ENCODE results near the gene IQCM.
"Not testable (repeated sequence)": the region's sequence is repeated elsewhere in the genome, so short reads cannot be mapped to it uniquely, and the experiment has no call there.

Gene IQCM

GRCh38 chr4:149345424-149345823 lies 470.2 kb downstream of the IQCM start:
- Histone ChIP-seq H3K9me3 (no peaks in the 10 kb centered on the region), H3K36me3 (no peaks in the 10 kb centered on the region), H4K20me1 (no peaks in the 10 kb centered on the region), H3K4me3 (no peak overlapping the region), H3K27ac (no peak overlapping the region), H3K27me3 (no peaks in the 10 kb centered on the region), H3K4me1 (peaks cover 24% of the 10 kb centered on the region), H3K9ac (no peak overlapping the region), H3K4me2 (no peak overlapping the region)
- no peak for TF ChIP-seq Cebpa-rat (IDR thresholded peaks at IDR 0.05)

DNA sequence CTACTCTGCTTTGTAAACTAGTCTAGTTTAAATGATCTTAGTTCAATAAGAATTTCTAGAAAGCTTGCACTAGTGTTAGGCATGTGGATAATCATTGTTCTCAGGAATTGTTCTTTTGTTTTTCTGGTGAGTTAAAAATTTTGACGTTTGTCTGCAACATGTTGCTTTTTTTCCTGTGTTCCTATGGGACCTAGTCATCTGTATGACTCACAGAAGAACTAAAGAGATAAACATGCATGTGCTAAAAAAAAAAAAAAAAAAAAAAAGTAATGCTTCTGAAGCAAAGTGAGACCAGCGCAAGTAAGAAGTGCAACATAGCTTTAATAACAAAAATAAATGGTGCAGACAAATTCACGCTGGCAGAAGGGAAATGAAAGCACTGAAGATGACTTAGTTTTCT lies 471.2 kb downstream of the IQCM start:
- Histone ChIP-seq H3K36me3 (no peaks in the 10 kb centered on the region), H3K9me3 (no peaks in the 10 kb centered on the region), H3K4me2 (peak overlapping the region; percentile 39), H3K4me1 (peaks cover 19% of the 10 kb centered on the region), H3K27me3 (no peaks in the 10 kb centered on the region), H3K4me3 (no peak overlapping the region), H4K20me1 (no peaks in the 10 kb centered on the region), H3K9ac (no peak overlapping the region), H3K27ac (no peak overlapping the region)
- TF ChIP-seq Cebpa-rat (IDR thresholded peaks at IDR 0.05) = no peak

GRCh38 chr4:149343614-149344013 lies 472.0 kb downstream of the IQCM start:
- H3K27me3 ChIP-seq = no peaks in the 10 kb centered on the region
- H3K36me3 ChIP-seq = no peaks in the 10 kb centered on the region
- H3K4me1 ChIP-seq = peaks cover 11% of the 10 kb centered on the region
- H3K4me2 ChIP-seq = no peak overlapping the region
- no peak for TF ChIP-seq Cebpa-rat (IDR thresholded peaks at IDR 0.05)
- no peak overlapping the region for H3K27ac ChIP-seq
- no peak overlapping the region for H3K9ac ChIP-seq
- H4K20me1 ChIP-seq = no peaks in the 10 kb centered on the region
- no peak overlapping the region for H3K4me3 ChIP-seq
- H3K9me3 ChIP-seq = no peaks in the 10 kb centered on the region

DNA sequence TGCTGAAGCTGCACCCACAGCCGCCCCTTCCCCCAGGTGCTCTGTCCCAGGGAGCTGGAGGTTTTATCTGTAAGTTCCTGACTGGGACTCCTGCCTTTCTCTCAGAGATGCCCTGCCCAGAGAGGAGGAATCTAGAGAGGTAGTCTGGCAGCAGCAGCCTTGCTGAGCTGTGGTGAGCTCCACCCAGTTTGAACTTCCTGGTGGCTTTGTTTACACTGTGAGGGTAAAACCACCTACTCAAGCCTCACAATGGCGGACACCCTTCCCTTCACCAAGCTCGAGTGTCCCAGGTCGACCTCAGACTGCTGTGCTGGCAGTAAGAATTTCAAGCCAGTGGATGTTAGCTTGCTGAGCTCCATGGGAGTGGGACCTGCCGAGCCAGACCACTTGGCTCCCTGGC lies 474.5 kb downstream of the IQCM start:
- not testable (repeated sequence) for H3K27ac ChIP-seq, H3K4me3 ChIP-seq, H3K9me3 ChIP-seq, H3K4me2 ChIP-seq, H3K4me1 ChIP-seq, H3K27me3 ChIP-seq, H4K20me1 ChIP-seq, H3K36me3 ChIP-seq, H3K9ac ChIP-seq

GRCh38 chr4:149328161-149328560 lies 487.5 kb downstream of the IQCM start:
- Histone ChIP-seq H4K20me1 (no peaks in the 10 kb centered on the region), H3K4me1 (no peaks in the 10 kb centered on the region), H3K4me2 (no peak overlapping the region), H3K36me3 (no peaks in the 10 kb centered on the region), H3K9me3 (peaks cover 12% of the 10 kb centered on the region), H3K27ac (no peak overlapping the region), H3K27me3 (no peaks in the 10 kb centered on the region), H3K4me3 (no peak overlapping the region), H3K9ac (no peak overlapping the region)
- no peak for TF ChIP-seq Cebpa-rat (IDR thresholded peaks at IDR 0.05)

GRCh38 chr4:149322203-149322602 lies 493.4 kb downstream of the IQCM start:
- Histone ChIP-seq H3K4me3 (no peak overlapping the region), H3K27me3 (no peaks in the 10 kb centered on the region), H3K36me3 (no peaks in the 10 kb centered on the region), H3K4me2 (no peak overlapping the region), H3K9ac (no peak overlapping the region), H3K27ac (no peak overlapping the region), H3K9me3 (peaks cover 42% of the 10 kb centered on the region), H3K4me1 (no peaks in the 10 kb centered on the region), H4K20me1 (no peaks in the 10 kb centered on the region)
- no peak for TF ChIP-seq Cebpa-rat (IDR thresholded peaks at IDR 0.05)

DNA sequence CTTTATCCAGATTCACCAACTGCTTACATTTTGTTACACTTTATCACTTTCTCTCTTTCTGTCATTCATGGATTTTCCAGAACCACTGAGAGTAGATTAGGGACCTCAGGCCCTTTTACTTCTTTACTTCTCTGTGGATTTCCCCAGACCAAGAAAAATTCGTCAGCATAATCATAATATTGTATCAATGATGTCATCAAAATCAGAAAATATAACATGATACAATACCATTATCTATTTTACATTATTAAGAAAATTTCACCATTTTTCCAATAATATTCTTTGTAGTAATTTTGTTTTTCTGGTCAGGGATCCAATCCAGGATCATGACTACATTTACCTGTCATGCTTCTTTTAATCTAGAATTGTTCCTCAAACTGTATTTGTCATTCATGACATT lies 494.2 kb downstream of the IQCM start:
- no peak for TF ChIP-seq Cebpa-rat (IDR thresholded peaks at IDR 0.05)
- Histone ChIP-seq H3K4me1 (no peaks in the 10 kb centered on the region), H4K20me1 (no peaks in the 10 kb centered on the region), H3K9ac (no peak overlapping the region), H3K4me2 (no peak overlapping the region), H3K36me3 (no peaks in the 10 kb centered on the region), H3K27me3 (no peaks in the 10 kb centered on the region), H3K27ac (no peak overlapping the region), H3K4me3 (no peak overlapping the region), H3K9me3 (peaks cover 42% of the 10 kb centered on the region)

GRCh38 chr4:149311076-149311475 lies 504.6 kb downstream of the IQCM start:
- Histone ChIP-seq H3K9ac (no peak overlapping the region), H3K4me3 (no peak overlapping the region), H3K4me2 (no peak overlapping the region), H4K20me1 (no peaks in the 10 kb centered on the region), H3K9me3 (peaks cover 8% of the 10 kb centered on the region), H3K36me3 (no peaks in the 10 kb centered on the region), H3K4me1 (no peaks in the 10 kb centered on the region), H3K27ac (no peak overlapping the region), H3K27me3 (no peaks in the 10 kb centered on the region)
- no peak for TF ChIP-seq Cebpa-rat (IDR thresholded peaks at IDR 0.05)

DNA sequence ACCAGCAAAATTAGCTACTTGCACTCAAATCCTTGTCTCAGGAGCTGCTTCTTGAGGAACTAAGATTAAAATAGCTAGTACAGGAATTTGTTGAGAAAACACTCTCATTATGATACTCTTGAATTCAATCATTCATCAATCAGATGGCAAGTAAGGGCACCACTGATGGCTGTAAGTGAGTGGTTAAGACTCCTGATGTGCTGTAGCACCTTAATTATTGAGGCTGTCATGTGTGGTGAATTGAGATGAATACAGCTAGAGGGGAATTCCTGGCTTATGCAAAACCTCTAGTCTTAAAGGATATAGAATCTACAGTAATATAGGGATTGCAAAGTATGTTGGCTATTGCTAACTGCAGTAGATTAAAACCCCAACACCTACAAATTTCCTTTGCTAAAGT lies 509.1 kb downstream of the IQCM start:
- no peak overlapping the region for H3K4me2 ChIP-seq
- H4K20me1 ChIP-seq = no peaks in the 10 kb centered on the region
- TF ChIP-seq Cebpa-rat (IDR thresholded peaks at IDR 0.05) = no peak
- H3K9ac ChIP-seq = no peak overlapping the region
- no peaks in the 10 kb centered on the region for H3K9me3 ChIP-seq
- no peaks in the 10 kb centered on the region for H3K36me3 ChIP-seq
- no peak overlapping the region for H3K27ac ChIP-seq
- H3K4me1 ChIP-seq = no peaks in the 10 kb centered on the region
- H3K27me3 ChIP-seq = no peaks in the 10 kb centered on the region
- no peak overlapping the region for H3K4me3 ChIP-seq
